HepG2 (cell line): ENCODE data around the gene DPEP3. TPM values are rescaled to one million over a fixed set of nuclear protein-coding genes. Genes with fewer than 3 reads are reported as not detected.
A peak's percentile ranks its signal among the peaks of the same experiment; 100 is the strongest.

Source experiments
- AGO1 ChIP-seq: fragments of 200-400 bp; formaldehyde crosslinking; IDR thresholded peaks from 2 replicates; pipeline ENCODE4 v1.6.1; 2017; ENCODE audit warnings: mild to moderate bottlenecking, low read depth, low read length, moderate library complexity; ENCODE audit not compliant: poor library complexity, severe bottlenecking
- AHR ChIP-seq: IDR thresholded peaks from 2 replicates; pipeline ENCODE4 v1.6.1; 2018; ENCODE audit warnings: missing genetic modification reagents, missing compliant biosample characterization
- ATF7-NPFF ChIP-seq: sonication (generic); formaldehyde crosslinking; IDR thresholded peaks from 2 replicates; pipeline ENCODE4 v1.8.1; 2023; ENCODE audit warnings: mild to moderate bottlenecking, low read depth, missing genetic modification reagents, moderate library complexity
- CHD4 ChIP-seq: fragments of 200-600 bp; sonication (generic); IDR thresholded peaks from 2 replicates; pipeline ENCODE4 v1.7.0; 2017; ENCODE audit warnings: mild to moderate bottlenecking, low read length, borderline replicate concordance
- DMAP1 ChIP-seq: IDR thresholded peaks from 2 replicates; pipeline ENCODE4 v1.6.1; 2016
- FOSL1 ChIP-seq: sonication (generic); formaldehyde crosslinking; IDR thresholded peaks from 2 replicates; pipeline ENCODE4 v1.9.0; 2021; ENCODE audit warnings: missing genetic modification reagents, borderline replicate concordance
- FOXO1 ChIP-seq: sonication (generic); formaldehyde crosslinking; IDR thresholded peaks from 2 replicates; pipeline ENCODE4 v1.4.0; 2020; ENCODE audit warnings: missing genetic modification reagents
- KDM2A ChIP-seq: sonication (generic); formaldehyde crosslinking; IDR thresholded peaks from 2 replicates; pipeline ENCODE4 v1.4.0; 2020; ENCODE audit warnings: low read depth, missing genetic modification reagents, borderline replicate concordance
- KLF6 ChIP-seq: IDR thresholded peaks from 2 replicates; pipeline ENCODE4 v1.8.0; 2016; ENCODE audit warnings: missing biosample characterization, missing genetic modification reagents
- LCORL ChIP-seq, 2 experiments: fragments of 450-650 bp in 1 of 2; sonication (generic) in 1 of 2; formaldehyde crosslinking in 1 of 2; IDR thresholded peaks; 2 replicates each; pipeline versions ENCODE4 v1.5.0 to v1.6.1; 2017 to 2020; ENCODE audit warnings: antibody characterized with exemption in 1 of 2, missing genetic modification reagents in 1 of 2
- MBNL3 ChIP-seq: fragments of 250-450 bp; sonication (Bioruptor Pico); conservative IDR thresholded peaks from 2 replicates; pipeline ENCODE4 v1.8.0; 2022; ENCODE audit warnings: mild to moderate bottlenecking, inconsistent platforms
- NBN ChIP-seq: fragments of 450-650 bp; conservative IDR thresholded peaks from 2 replicates; pipeline ENCODE4 v1.6.1; 2017
- NFKB2 ChIP-seq: sonication (generic); formaldehyde crosslinking; IDR thresholded peaks from 2 replicates; pipeline ENCODE4 v1.4.0; 2020; ENCODE audit warnings: missing genetic modification reagents, borderline replicate concordance
- POGZ ChIP-seq: sonication (generic); formaldehyde crosslinking; IDR thresholded peaks from 2 replicates; pipeline ENCODE4 v1.4.0; 2020; ENCODE audit warnings: mild to moderate bottlenecking, missing genetic modification reagents
- RBAK ChIP-seq: sonication (generic); formaldehyde crosslinking; IDR thresholded peaks from 2 replicates; pipeline ENCODE4 v1.5.1; 2020; ENCODE audit warnings: mild to moderate bottlenecking, missing genetic modification reagents
- RFX1 ChIP-seq: fragments of 450-650 bp; IDR thresholded peaks from 2 replicates; pipeline ENCODE4 v1.6.1; 2017
- SRSF9 ChIP-seq: fragments of 200-400 bp; formaldehyde crosslinking; IDR thresholded peaks from 2 replicates; pipeline ENCODE4 v1.6.1; 2018; ENCODE audit warnings: borderline replicate concordance, mild to moderate bottlenecking, low read depth, low read length; ENCODE audit not compliant: insufficient read depth, poor library complexity, severe bottlenecking
- TBX3 ChIP-seq: fragments of 450-650 bp; IDR thresholded peaks from 2 replicates; pipeline ENCODE4 v1.6.1; 2017; ENCODE audit warnings: antibody characterized with exemption, mild to moderate bottlenecking, inconsistent platforms, borderline replicate concordance
- ZKSCAN5 ChIP-seq: sonication (generic); formaldehyde crosslinking; IDR thresholded peaks from 2 replicates; pipeline ENCODE4 v1.5.1; 2020; ENCODE audit warnings: mild to moderate bottlenecking, missing genetic modification reagents
- ZNF160 ChIP-seq: sonication (generic); formaldehyde crosslinking; IDR thresholded peaks from 2 replicates; pipeline ENCODE4 v1.8.0; 2022; ENCODE audit warnings: mild to moderate bottlenecking, inconsistent platforms, missing genetic modification reagents
- ZNF207 ChIP-seq: fragments of 450-650 bp; IDR thresholded peaks from 2 replicates; pipeline ENCODE4 v1.6.1; 2016; ENCODE audit warnings: antibody characterized with exemption, borderline replicate concordance
- polyA plus RNA-seq, 8 experiments: library from polyadenylated mRNA; depleted of rRNA in 3 of 8; stranded (reverse) in 7 of 8; unstranded in 1 of 8; fragments of >200 nt; fragmentation: Illumina TruSeq in 4 of 8; extraction: Trizol in 4 of 8; gene quantifications; 2 replicates each; pipeline versions ENCODE4 v1.2.1 to v1.2.3, GENCODE V29; 2011 to 2016; ENCODE audit warnings: low read depth in 4 of 8, missing spikeins in 1 of 8, mixed read lengths in 1 of 8; ENCODE audit not compliant: insufficient read depth in 1 of 8
- total RNA-seq, 5 experiments: library from RNA; depleted of rRNA; stranded (reverse); fragments of >200 nt; fragmentation: Illumina TruSeq; extraction: Trizol; gene quantifications; 2 replicates each; pipeline ENCODE4 v1.2.3, GENCODE V29; 2016; ENCODE audit warnings: low read depth in 1 of 5
- TF ChIP-seq, protein P1 (sequence below): sonication (generic); formaldehyde crosslinking; IDR thresholded peaks from 2 replicates; pipeline ENCODE4 v1.5.1; 2020; ENCODE audit warnings: missing genetic modification reagents, mild to moderate bottlenecking, borderline replicate concordance
- TF ChIP-seq, protein P2 (sequence below): IDR thresholded peaks from 2 replicates; pipeline ENCODE4 v1.6.1; 2012; ENCODE audit warnings: low read depth, low read length, improper control_type of control experiment
- TF ChIP-seq, protein P3 (sequence below): sonication (generic); formaldehyde crosslinking; IDR thresholded peaks from 2 replicates; pipeline ENCODE4 v1.4.0; 2020; ENCODE audit warnings: mild to moderate bottlenecking, missing genetic modification reagents
- TF ChIP-seq, protein P4 (sequence below): sonication (generic); formaldehyde crosslinking; IDR thresholded peaks from 2 replicates; pipeline ENCODE4 v1.8.1; 2023; ENCODE audit warnings: mild to moderate bottlenecking, moderate library complexity, missing genetic modification reagents

Gene DPEP3
- total and polyA plus RNA-seq, 2 of the 13 experiments (the other 11 are each of a cell fraction or from before 2014, with no cell fraction given), result not detected

DNA sequence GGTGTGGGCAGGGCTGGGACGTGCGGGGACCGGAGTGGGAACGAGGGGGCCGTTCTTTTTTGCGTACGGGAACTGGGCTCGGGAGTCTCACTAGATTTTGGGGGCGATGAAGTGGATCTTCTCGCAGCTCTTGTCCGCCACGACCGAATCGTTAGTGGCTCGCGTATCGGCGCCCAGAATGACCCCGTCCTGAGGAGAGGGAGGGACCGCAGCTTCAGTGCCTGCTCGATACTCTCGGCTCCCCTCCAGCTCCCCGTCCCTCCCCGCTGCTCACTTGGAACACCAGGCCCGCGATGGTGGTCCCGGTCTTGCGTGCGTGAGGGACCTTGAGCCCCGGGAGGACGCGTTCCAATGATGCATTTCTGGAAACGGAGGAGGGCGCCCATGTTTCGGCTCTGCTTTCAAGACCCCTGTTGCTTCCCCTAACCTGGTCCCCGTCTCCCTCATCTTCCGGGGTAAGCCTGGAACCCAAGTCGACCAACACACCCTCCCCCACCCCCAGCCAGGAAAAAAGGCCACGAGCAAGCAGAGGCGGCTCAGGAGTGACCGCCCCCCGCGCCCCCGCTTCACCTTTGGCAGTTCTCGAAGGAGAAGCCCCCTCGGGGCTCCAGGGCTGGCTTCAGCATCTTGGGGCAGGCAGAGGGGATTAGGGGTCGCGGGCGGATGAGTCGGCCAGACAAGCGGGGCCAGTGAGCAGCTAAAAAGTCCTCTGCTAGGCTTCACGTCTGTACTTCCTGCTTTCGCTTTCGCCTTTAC, 44.0 kb downstream of the DPEP3 start, which contains the start of gene PSMB10 (continued):
- TF ChIP-seq LCORL (IDR thresholded peaks at IDR 0.05) (no peak), LCORL (CRISPR knock-in tag; IDR thresholded peaks at IDR 0.05) (no peak), AGO1 (no peak), RFX1 (no peak), ZKSCAN5 (peak; percentile 11; the same call in 1 of the 2 replicates), NBN (no peak), KDM2A (CRISPR knock-in tag) (peak; percentile 27; the same call in 1 of the 2 replicates), FOSL1 (CRISPR knock-in tag) (no peak), FOXO1 (no peak), ZNF207 (no peak), DMAP1 (CRISPR knock-in tag) (no peak), AHR (no peak; the same call in 1 of the 2 replicates), TBX3 (no peak), RBAK (CRISPR knock-in tag) (no peak), ATF7-NPFF (CRISPR knock-in tag) (no peak; the same call in 1 of the 2 replicates), CHD4 (no peak), KLF6 (CRISPR knock-in tag) (no peak), SRSF9 (no peak), MBNL3 (CRISPR knock-in tag) (no peak), ZNF160 (CRISPR knock-in tag) (0 out of 2 replicates have a peak, but pooled peaks have one; percentile 2), POGZ (CRISPR knock-in tag) (no peak), NFKB2 (CRISPR knock-in tag) (no peak)
- TF ChIP-seq, protein P1, sequence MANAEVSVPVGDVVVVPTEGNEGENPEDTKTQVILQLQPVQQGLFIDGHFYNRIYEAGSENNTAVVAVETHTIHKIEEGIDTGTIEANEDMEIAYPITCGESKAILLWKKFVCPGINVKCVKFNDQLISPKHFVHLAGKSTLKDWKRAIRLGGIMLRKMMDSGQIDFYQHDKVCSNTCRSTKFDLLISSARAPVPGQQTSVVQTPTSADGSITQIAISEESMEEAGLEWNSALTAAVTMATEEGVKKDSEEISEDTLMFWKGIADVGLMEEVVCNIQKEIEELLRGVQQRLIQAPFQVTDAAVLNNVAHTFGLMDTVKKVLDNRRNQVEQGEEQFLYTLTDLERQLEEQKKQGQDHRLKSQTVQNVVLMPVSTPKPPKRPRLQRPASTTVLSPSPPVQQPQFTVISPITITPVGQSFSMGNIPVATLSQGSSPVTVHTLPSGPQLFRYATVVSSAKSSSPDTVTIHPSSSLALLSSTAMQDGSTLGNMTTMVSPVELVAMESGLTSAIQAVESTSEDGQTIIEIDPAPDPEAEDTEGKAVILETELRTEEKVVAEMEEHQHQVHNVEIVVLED, result no peak; the same call in 1 of the 2 replicates
- TF ChIP-seq, protein P2, sequence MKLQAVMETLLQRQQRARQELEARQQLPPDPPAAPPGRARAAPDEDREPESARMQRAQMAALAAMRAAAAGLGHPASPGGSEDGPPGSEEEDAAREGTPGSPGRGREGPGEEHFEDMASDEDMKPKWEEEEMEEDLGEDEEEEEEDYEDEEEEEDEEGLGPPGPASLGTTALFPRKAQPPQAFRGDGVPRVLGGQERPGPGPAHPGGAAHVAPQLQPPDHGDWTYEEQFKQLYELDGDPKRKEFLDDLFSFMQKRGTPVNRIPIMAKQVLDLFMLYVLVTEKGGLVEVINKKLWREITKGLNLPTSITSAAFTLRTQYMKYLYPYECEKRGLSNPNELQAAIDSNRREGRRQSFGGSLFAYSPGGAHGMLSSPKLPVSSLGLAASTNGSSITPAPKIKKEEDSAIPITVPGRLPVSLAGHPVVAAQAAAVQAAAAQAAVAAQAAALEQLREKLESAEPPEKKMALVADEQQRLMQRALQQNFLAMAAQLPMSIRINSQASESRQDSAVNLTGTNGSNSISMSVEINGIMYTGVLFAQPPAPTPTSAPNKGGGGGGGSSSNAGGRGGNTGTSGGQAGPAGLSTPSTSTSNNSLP, result no peak
- TF ChIP-seq, protein P3, sequence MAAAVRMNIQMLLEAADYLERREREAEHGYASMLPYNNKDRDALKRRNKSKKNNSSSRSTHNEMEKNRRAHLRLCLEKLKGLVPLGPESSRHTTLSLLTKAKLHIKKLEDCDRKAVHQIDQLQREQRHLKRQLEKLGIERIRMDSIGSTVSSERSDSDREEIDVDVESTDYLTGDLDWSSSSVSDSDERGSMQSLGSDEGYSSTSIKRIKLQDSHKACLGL (CRISPR knock-in tag), result no peak
- TF ChIP-seq, protein P4, sequence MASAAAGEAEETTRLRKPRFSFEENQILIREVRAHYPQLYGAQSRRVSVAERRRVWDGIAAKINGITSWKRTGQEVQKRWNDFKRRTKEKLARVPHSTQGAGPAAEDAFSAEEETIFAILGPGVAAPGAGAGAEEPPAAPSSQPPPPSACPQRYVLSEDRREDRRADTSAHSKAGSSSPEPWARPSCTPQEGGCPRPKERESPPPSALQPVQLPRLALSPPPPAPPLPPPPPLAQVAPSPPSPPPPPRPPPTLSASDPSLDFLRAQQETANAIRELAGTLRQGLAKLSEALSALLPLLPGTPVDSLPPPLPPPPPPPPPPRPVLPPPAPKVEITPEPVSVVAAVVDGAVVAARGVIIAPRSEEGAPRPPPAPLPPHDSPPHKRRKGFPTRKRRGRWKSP, result no peak
